OCI-LY3 (cell line): ENCODE results near the gene ALG8.

ENCODE experiments used
- EZH2phosphoT487 ChIP-seq: fragments of 200-600 bp; shearing (Covaris generic); IDR thresholded peaks from 2 replicates; pipeline ENCODE4 v1.6.1; 2018; ENCODE audit warnings: antibody characterized with exemption, mixed run types, low read depth
- TF ChIP-seq, protein P1 (sequence below): fragments of 200-600, 300-600 bp; sonication (generic); IDR thresholded peaks from 2 replicates; pipeline ENCODE4 v1.5.1; 2014; ENCODE audit warnings: antibody characterized with exemption, low read length, low read depth

DNA sequence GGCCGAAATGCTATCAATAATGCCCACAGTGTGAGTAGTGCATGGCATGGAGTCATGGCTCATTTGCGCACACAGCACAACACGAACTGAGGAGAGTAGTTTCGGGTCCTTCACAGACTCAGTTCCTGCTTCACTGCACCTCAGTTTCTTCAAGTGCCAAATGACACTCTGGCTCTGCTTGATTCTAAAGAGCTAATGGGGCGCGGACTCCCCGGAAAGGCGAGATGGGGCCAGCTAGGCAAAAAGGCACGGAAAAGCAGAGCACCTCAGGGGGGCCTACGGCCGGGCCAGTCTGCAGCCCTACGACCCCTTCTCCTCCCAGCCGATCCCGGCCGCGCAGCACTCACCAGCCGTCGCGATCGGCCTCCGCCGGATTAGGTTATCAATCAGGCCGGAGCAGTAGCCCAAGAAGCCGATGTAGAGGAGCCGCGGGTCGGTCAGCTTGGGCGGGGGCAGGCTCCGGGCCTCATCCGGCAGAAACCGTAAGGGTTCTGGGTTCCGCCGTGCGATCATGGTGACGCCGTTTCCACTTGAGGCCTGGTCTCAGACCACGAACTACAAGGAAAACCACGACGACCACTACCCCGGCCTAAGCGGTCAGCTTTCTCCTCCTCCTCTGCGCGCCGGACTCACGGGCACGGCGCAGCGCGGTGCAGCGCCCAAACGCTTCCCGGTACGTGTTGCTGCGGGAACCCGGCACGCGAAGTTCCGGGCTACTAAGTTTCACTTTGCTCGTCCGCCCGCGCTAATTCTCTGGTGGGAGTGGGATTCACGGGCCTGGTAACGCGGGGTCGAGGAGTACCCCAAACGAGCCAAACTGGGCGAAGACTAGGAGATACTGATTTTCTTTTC lies 60.0 kb downstream of the ALG8 start, which contains the start of gene NDUFC2:
- TF ChIP-seq, protein P1, sequence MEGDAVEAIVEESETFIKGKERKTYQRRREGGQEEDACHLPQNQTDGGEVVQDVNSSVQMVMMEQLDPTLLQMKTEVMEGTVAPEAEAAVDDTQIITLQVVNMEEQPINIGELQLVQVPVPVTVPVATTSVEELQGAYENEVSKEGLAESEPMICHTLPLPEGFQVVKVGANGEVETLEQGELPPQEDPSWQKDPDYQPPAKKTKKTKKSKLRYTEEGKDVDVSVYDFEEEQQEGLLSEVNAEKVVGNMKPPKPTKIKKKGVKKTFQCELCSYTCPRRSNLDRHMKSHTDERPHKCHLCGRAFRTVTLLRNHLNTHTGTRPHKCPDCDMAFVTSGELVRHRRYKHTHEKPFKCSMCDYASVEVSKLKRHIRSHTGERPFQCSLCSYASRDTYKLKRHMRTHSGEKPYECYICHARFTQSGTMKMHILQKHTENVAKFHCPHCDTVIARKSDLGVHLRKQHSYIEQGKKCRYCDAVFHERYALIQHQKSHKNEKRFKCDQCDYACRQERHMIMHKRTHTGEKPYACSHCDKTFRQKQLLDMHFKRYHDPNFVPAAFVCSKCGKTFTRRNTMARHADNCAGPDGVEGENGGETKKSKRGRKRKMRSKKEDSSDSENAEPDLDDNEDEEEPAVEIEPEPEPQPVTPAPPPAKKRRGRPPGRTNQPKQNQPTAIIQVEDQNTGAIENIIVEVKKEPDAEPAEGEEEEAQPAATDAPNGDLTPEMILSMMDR: no peak
- no peak for TF ChIP-seq EZH2phosphoT487
